Psoas muscle (tissue), 8 donors: ENCODE measurements around the gene MNS1. TPM values are rescaled to one million over a fixed set of nuclear protein-coding genes. Genes with fewer than 3 reads are reported as not detected.
"Not testable (repeated sequence)": the region's sequence is repeated elsewhere in the genome, so short reads cannot be mapped to it uniquely, and the experiment has no call there.

Source experiments
- ATAC-seq, 4 donors: fragments of 200-7000 bp; cut with Tn5 transposase; one replicate each; pipeline ENCODE4 v1.9.1; 2020; ENCODE audit warnings: moderate library complexity in 3 of 4, mild to moderate bottlenecking in 2 of 4
- DNase-seq, 2 donors: peaks; one replicate each; pipeline ENCODE4 v3.0.0-alpha.2; 2020
- H3K27ac ChIP-seq: fragments of 200-600 bp; one replicate; pipeline ENCODE4 v1.8.0; 2022
- H3K27me3 ChIP-seq, 3 donors: fragments of 200-600 bp in 1 of 3; one replicate each; pipeline versions ENCODE4 v1.6.1 to v1.8.0; 2013 to 2022; ENCODE audit warnings: low read length in 2 of 3, mild to moderate bottlenecking in 2 of 3, moderate library complexity in 1 of 3; ENCODE audit not compliant: insufficient read depth in 3 of 3
- H3K36me3 ChIP-seq, 2 donors: fragments of 200-600 bp in 1 of 2; one replicate each; pipeline versions ENCODE4 v1.6.1 to v1.8.0; 2013 to 2022; ENCODE audit warnings: low read depth in 1 of 2, mild to moderate bottlenecking in 1 of 2, moderate library complexity in 1 of 2; ENCODE audit not compliant: insufficient read depth in 1 of 2
- H3K4me1 ChIP-seq: fragments of 200-600 bp; one replicate; pipeline ENCODE4 v1.8.0; 2022
- H3K4me3 ChIP-seq: fragments of 200-600 bp; one replicate; pipeline ENCODE4 v1.8.0; 2022; ENCODE audit warnings: mild to moderate bottlenecking
- H3K9me3 ChIP-seq: fragments of 200-600 bp; one replicate; pipeline ENCODE4 v1.8.0; 2022
- WGBS, 3 donors: extraction: QIAGEN DNeasy Blood & Tissue Kit; methylation state at CpG; one replicate each; pipeline versions ENCODE4 v1.1.6 to v1.1.7; 2013; 5-methylcytosine and 5-hydroxymethylcytosine counted together
- intact Hi-C, 2 donors: fragments of 100-400 bp; cut with DNase I; formaldehyde crosslinking; loops; one replicate each; pipeline versions ENCODE4 v1.11.0 to v1.14.2; 2022
- polyA plus RNA-seq, 3 donors: library from polyadenylated mRNA; stranded (reverse); fragments of 200-250 nt; gene quantifications; one replicate each; pipeline ENCODE4 v1.2.3, GENCODE V29; 2013
- total RNA-seq, 4 donors: library from RNA; stranded (reverse); fragmentation: NEBNext Ultra II Directional in 2 of 4; extraction: Animal tissue kit (Norgen Biotek cat#: 25700) in 2 of 4; gene quantifications; one replicate each; pipeline versions ENCODE4 v1.2.1 to v1.2.4, GENCODE V29; 2021 to 2023
- TF ChIP-seq, protein P1 (sequence below): fragments of 200-600 bp; IDR thresholded peaks from one replicate; pipeline ENCODE4 v1.8.0; 2022; ENCODE audit warnings: antibody characterized with exemption
- donor health status: healthy with polysubstance abuse.
- donor health status: DM: no; HTN: no; CAD: no; lungs with moderate emphysema.
- donor health status: Bipolar disorder and iron deficiency.
- donor health status: healthy.
- donor health status: DM: yes; HTN: yes; CAD: no.
- donor health status: DM: no; HTN: no; CAD: no.
- donor health status: DM: no; HTN: no; CAD: no.
- donor health status: DM: yes; HTN: yes; CAD: no.

The MNS1 gene
- total and polyA plus RNA-seq, 7 donors, result 0.40 to 1.8 (median 0.99) TPM

DNA sequence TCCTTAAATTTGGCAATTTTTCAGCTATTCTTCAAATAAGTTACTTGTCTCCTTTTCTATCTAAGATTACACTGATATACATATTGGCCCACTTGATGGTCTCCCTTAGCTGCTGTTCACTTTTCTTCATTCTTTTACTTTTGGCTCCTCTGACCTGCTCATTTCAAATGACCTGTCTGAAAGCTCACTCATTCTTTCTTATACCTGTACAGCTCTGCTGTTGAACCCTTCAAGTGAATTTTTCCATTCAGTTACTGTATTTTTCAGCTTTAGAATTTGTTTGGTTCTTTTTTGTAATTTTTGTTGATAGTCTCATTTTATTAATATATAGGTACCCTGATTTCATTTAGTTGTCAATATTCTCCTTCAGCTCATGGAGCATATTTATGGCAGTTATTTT lies 39.7 kb downstream of the MNS1 start:
- TF ChIP-seq, protein P1, sequence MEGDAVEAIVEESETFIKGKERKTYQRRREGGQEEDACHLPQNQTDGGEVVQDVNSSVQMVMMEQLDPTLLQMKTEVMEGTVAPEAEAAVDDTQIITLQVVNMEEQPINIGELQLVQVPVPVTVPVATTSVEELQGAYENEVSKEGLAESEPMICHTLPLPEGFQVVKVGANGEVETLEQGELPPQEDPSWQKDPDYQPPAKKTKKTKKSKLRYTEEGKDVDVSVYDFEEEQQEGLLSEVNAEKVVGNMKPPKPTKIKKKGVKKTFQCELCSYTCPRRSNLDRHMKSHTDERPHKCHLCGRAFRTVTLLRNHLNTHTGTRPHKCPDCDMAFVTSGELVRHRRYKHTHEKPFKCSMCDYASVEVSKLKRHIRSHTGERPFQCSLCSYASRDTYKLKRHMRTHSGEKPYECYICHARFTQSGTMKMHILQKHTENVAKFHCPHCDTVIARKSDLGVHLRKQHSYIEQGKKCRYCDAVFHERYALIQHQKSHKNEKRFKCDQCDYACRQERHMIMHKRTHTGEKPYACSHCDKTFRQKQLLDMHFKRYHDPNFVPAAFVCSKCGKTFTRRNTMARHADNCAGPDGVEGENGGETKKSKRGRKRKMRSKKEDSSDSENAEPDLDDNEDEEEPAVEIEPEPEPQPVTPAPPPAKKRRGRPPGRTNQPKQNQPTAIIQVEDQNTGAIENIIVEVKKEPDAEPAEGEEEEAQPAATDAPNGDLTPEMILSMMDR, result no peak
- no peak overlapping the region for H3K27ac ChIP-seq
- no peaks in the 10 kb centered on the region for H3K27me3 ChIP-seq
- ATAC-seq (no peak), DNase-seq (no peak)
- H3K9me3 ChIP-seq, result no peaks in the 10 kb centered on the region
- H3K4me1 ChIP-seq, result no peaks in the 10 kb centered on the region
- H3K4me3 ChIP-seq, result no peak overlapping the region
- no peaks in the 10 kb centered on the region for H3K36me3 ChIP-seq
- intact Hi-C loops, result loop anchor here in 1 of 2 donors (5.0 kb wide), 1 partner anchor 178 kb away; no protein-coding TSS in a partner anchor

DNA sequence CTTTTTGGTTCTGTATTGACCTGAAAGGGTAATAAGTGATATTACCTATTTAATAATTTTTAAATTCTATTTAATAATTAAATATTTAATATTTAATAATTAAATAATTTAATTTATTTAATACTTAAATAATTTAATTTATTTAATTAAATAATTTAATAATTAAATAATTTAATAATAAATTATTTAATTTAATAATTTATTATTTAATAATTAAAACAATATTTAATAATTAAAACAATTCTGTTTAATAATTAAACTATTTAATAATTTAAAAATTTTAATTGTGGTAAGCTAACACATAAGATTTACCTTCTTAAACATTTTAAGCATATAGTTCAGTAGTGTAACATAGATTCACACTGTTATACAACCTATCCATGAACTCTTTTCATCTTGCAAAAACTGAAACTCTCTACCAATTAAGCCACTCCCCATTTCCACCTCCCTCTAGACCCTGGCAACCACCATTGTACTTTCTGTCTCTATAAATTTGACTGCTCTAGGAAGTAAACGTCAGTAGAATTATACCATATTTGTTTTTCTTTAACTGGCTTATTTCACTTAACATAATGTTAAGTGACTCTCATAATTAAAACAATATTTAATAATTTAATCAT lies 51.7 kb downstream of the MNS1 start:
- DNase-seq, result not testable (repeated sequence)

DNA sequence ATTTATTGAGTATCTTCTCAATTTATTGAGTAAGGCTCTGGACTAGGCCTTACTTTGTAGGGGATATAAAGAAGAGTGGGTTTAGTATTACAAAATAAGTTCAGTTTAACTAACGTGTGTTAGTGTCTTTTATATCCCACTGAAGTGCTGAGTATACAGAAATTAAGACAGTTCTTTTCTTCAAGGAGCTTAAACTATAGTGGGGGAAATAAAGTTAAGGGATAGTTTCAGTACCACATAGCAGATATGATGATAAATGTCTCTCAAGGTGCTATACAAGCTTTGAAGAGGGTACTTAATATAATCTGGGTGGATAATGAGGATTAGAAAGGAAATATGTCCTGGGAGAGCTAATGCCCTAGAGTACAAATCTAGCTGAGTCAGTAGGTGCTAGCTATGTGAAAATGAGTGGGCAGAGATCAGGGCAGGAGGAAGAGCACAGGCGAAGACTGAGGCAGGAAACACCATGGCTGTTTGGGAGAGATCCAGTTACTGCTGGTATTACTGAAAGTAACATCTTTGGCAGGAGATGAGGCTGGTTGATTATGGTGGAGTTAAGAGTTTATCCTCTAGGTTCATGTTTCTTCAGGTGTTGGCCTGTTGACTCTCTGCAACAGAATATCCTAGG lies 53.7 kb downstream of the MNS1 start:
- Histone ChIP-seq H3K4me1 (no peaks in the 10 kb centered on the region), H3K4me3 (no peak overlapping the region), H3K36me3 (no peaks in the 10 kb centered on the region), H3K27ac (no peak overlapping the region), H3K27me3 (no peaks in the 10 kb centered on the region), H3K9me3 (no peaks in the 10 kb centered on the region)
- no peak for ATAC-seq
- 33 to 63% (median 61%) methylated on average over 2 of the region's 2 CpGs for WGBS, 3 donors
- intact Hi-C loops, result loop anchor here in 1 of 2 donors (5.0 kb wide), 1 partner anchor 159 kb away; no protein-coding TSS in a partner anchor
- no peak for DNase-seq
- TF ChIP-seq, protein P1, result no peak

More for the DNA sequence above, 51.7 kb downstream of the MNS1 start:
- not testable (repeated sequence) for H3K27me3 ChIP-seq, H3K4me1 ChIP-seq, H3K27ac ChIP-seq, ATAC-seq, H3K36me3 ChIP-seq, H3K4me3 ChIP-seq, H3K9me3 ChIP-seq
- intact Hi-C loops, result loop anchor here in 1 of 2 donors (5.0 kb wide), 1 partner anchor 161 kb away; no protein-coding TSS in a partner anchor
- WGBS, 3 donors, result 84 to 91% (median 85%) methylated on average over 1 of the region's 1 CpG

DNA sequence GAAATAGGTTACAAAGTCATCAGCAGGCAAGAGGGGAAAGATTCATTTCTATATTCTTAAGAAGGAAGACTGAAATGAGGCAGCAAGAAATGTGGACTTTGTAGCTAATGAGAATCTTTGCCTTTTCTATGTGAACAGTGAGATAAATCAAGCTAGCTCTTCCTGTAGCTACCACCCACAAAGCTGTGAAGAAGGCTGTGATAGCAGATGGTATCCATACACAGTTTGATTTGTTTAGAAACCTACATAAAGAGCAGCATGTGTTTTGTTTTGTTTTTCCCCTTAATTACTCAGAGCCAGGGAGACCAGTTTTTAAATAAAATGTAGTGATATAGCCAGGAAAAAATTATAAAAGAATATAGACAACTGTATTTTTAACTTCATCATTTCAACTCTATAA lies 54.2 kb downstream of the MNS1 start:
- DNase-seq, result no peak
- Histone ChIP-seq H3K4me3 (no peak overlapping the region), H3K9me3 (no peaks in the 10 kb centered on the region), H3K27me3 (no peaks in the 10 kb centered on the region), H3K27ac (no peak overlapping the region), H3K36me3 (no peaks in the 10 kb centered on the region), H3K4me1 (no peaks in the 10 kb centered on the region)
- intact Hi-C loops, result loop anchor here in 1 of 2 donors (5.0 kb wide), 1 partner anchor 158 kb away; no protein-coding TSS in a partner anchor
- TF ChIP-seq, protein P1, result no peak
- ATAC-seq, result no peak

DNA sequence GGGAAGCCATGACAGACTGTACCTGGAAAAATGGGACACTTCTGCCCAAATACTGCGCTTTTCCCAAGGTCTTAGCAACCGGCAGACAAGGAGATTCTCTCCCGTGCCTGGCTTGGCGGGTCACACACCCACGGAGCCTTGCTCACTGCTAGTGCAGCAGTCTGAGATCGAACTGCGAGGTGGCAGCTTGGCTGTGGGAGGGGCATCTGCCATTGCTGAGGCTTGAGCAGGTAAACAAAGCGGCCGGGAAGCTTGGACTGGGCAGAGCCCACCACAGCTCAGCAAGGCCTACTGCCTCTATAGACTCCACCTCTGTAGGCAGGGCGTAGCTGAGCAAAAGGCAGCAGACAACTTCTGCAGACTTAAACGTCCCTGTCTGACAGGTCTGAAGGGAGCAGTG lies 65.7 kb downstream of the MNS1 start:
- H3K4me3 ChIP-seq, H3K4me1 ChIP-seq, H3K27ac ChIP-seq, intact Hi-C loops, H3K36me3 ChIP-seq, ATAC-seq, H3K27me3 ChIP-seq, DNase-seq, H3K9me3 ChIP-seq: not testable (repeated sequence)
- 95 to 100% (median 96%) methylated on average over 11 of the region's 11 CpGs for WGBS, 3 donors

DNA sequence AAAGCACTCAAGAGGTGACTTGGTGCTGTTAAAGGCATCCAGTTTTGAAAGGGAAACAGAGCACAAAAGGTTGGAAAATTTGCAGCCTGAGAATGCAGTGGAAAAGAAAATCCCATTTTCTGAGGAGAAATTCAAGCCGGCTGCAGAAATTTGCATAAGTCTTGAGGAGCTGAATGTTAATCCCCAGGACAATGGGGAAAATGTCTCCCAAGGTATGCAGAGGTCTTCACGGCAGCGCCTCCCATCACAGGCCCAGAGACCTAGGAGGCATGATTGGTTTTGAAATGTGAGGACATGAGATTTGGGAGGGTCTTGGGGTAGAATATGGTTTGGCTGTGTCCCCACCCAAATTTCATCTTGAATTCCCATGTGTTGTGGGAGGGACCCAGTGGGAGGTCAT lies 67.6 kb downstream of the MNS1 start:
- H3K4me3 ChIP-seq, H3K36me3 ChIP-seq, intact Hi-C loops, H3K4me1 ChIP-seq, H3K27ac ChIP-seq, DNase-seq, H3K9me3 ChIP-seq, H3K27me3 ChIP-seq, ATAC-seq: not testable (repeated sequence)
- 93 to 95% (median 94%) methylated on average over 3 of the region's 3 CpGs for WGBS, 3 donors
